ENCODE measurements around the gene CUL2. TPM values are rescaled to one million over a fixed set of nuclear protein-coding genes. Genes with fewer than 3 reads are reported as not detected.

CUL2 gene
- 19.7 to 25.0 TPM (median 23.4 TPM) in 5 replicates for total RNA-seq (2022; extraction: Qiagen RNA extraction; ENCODE audit: low read depth)

GRCh38 chr10:35090162-35090954 is at the start of gene CUL2:
CUL2 (minus strand) TSS chr10:35090341; CDS start chr10:35071317, 19,024 bp downstream.

GRCh38 chr10:35126530-35127288 is 36.6 kb upstream of the CUL2 start, which contains the start of gene CREM:
CREM (plus strand) TSS chr10:35126846; CDS start chr10:35137836, 10,990 bp downstream.

Other genes with a start within 250 kb of the CUL2 start
- 29.1 to 50.0 TPM (median 34.2 TPM) in 5 replicates for gene CREM, start 36.5 kb upstream of the CUL2 start, total RNA-seq (2022; extraction: Qiagen RNA extraction; ENCODE audit: low read depth)
- 41.2 to 53.3 TPM (median 44.0 TPM) in 5 replicates for gene CCNY, start 246.2 kb upstream of the CUL2 start, total RNA-seq (2022; extraction: Qiagen RNA extraction; ENCODE audit: low read depth)

All from A549 treated with ZK216348 at 1 μM for 4 hours (cell line).